ENCODE data around the gene CXCR3. TPM values are rescaled to one million over a fixed set of nuclear protein-coding genes. Genes with fewer than 3 reads are reported as not detected.

CXCR3 gene
- total and polyA plus RNA-seq, 10 of the 15 experiments (the other 5 are each of a cell fraction or from before 2014, with no cell fraction given) = 1.4 to 48.2 (median 15.7) TPM

GRCh38 chrX:71616672-71617529 lies 1.4 kb downstream of the CXCR3 start (continued):
- TF ChIP-seq CTCF (IDR thresholded peaks at IDR 0.05 in 2 of 3, conservative IDR thresholded peaks at IDR 0.05 in 1 of 3; ENCODE audit: control insufficient read depth in 2 of 3, extremely low read depth in 1 of 3, insufficient read depth in 1 of 3, low read depth in 3 of 3, low read length in 3 of 3) (peak in 2 of 3 experiments; percentile 10 to 17; a peak in 1 of 6 replicates), MLLT1 (IDR thresholded peaks at IDR 0.05) (0 out of 2 replicates have a peak, but pooled peaks have one; percentile 65), ZNF384 (IDR thresholded peaks at IDR 0.05; ENCODE audit: borderline replicate concordance, low read depth, low read length) (no peak)

GRCh38 chrX:71615954-71616353 lies 2.4 kb downstream of the CXCR3 start:
- Histone ChIP-seq H3K4me3 (peak overlapping the region; percentile 69), H3K9ac (ENCODE audit: control insufficient read depth, insufficient read depth, low read length) (peak overlapping the region; percentile 50), H2AFZ (ENCODE audit: control insufficient read depth, low read depth, low read length) (no peak overlapping the region), H3K9me3 (replicated peaks; ENCODE audit: control insufficient read depth, insufficient read depth, low read length) (no peaks in the 10 kb centered on the region; the same call in 1 of the 3 replicates), H3K79me2 (ENCODE audit: control insufficient read depth, insufficient read depth, low read length) (peaks cover 22% of the 10 kb centered on the region), H4K20me1 (ENCODE audit: control insufficient read depth, insufficient read depth) (no peaks in the 10 kb centered on the region), H3K27ac (ENCODE audit: control insufficient read depth, insufficient read depth) (peak overlapping the region; percentile 90), H3K4me2 (ENCODE audit: control insufficient read depth, insufficient read depth) (peak overlapping the region; percentile 80), H3K36me3 (ENCODE audit: control insufficient read depth in 2 of 2, insufficient read depth in 2 of 2, low read length in 1 of 2) (peaks cover 0 to 3% of the 10 kb centered on the region in 2 experiments; a peak in 2 of 4 replicates), H3K27me3 (replicated peaks in 1 of 2; ENCODE audit: control insufficient read depth in 2 of 2, insufficient read depth in 2 of 2, low read length in 1 of 2) (no peaks in the 10 kb centered on the region), H3K4me1 (ENCODE audit: control insufficient read depth, insufficient read depth, low read length) (peaks cover 20% of the 10 kb centered on the region)
- in situ Hi-C loops (cut with MboI) (loop anchor here (5.0 kb wide), 1 partner anchor 36 kb away; no protein-coding TSS in a partner anchor), intact Hi-C loops (cut with micrococcal nuclease; ENCODE audit: unreplicated experiment) (loop anchor here (5.0 kb wide), 1 partner anchor 74 kb away; no protein-coding TSS in a partner anchor)
- SMC1A ChIA-PET (ENCODE audit: uncharacterized antibody, unreplicated experiment) = interaction anchor here (1.1 to 5.0 kb wide), 4 partner anchors 9 to 36 kb away, joined by 3 to 33 read pairs (median 4); no protein-coding TSS in a partner anchor
- DNase-seq (ENCODE audit: low read depth, low spot score) (no peak), ATAC-seq (peak; percentile 30), FAIRE-seq (no peak)
- RAD21 ChIA-PET (ENCODE audit: unreplicated experiment) = interaction anchor here (0.8 to 3.2 kb wide), 3 partner anchors 17 to 36 kb away, joined by 3 to 9 read pairs (median 5); no protein-coding TSS in a partner anchor
- BruUV-seq (replicated peaks) = no TSS peak
- WGBS (ENCODE audit: insufficient coverage, insufficient replicate concordance, low lambda C conversion rate, missing lambda C conversion rate) = 33% methylated on average over 9 of the region's 10 CpGs
- POLR2A ChIA-PET = no interaction called here
- no peak for TF ChIP-seq KDM1A (IDR thresholded peaks at IDR 0.05; ENCODE audit: borderline replicate concordance)
- no peak for TF ChIP-seq PML (IDR thresholded peaks at IDR 0.05; ENCODE audit: low read length)
- no peak for TF ChIP-seq BHLHE40 (IDR thresholded peaks at IDR 0.05; ENCODE audit: borderline replicate concordance in 1 of 2, low read depth in 2 of 2, low read length in 1 of 2)
- TF ChIP-seq ZZZ3 (IDR thresholded peaks at IDR 0.05; ENCODE audit: control insufficient read depth, insufficient read length, low read depth) = no peak
- no peak for TF ChIP-seq MXI1 (IDR thresholded peaks at IDR 0.05; ENCODE audit: low read depth, low read length)
- 0 out of 2 replicates have a peak, but pooled peaks have one; percentile 9 for TF ChIP-seq EED (IDR thresholded peaks at IDR 0.05; ENCODE audit: low read depth)
- TF ChIP-seq CREM (IDR thresholded peaks at IDR 0.05; ENCODE audit: low read depth) = no peak
- no peak for TF ChIP-seq CBX5 (IDR thresholded peaks at IDR 0.05; ENCODE audit: low read depth)
- CTCF ChIA-PET = interaction anchor here (0.7 to 1.4 kb wide), 4 partner anchors 17 to 83 kb away, joined by 4 to 6 read pairs (median 5); partner anchors contain the start of gene OGT
